ENCODE results near the gene PTDSS2. TPM values are rescaled to one million over a fixed set of nuclear protein-coding genes. Genes with fewer than 3 reads are reported as not detected.

PTDSS2 gene
- total and polyA plus RNA-seq, 4 donors, result 5.1 to 15.6 (median 10.2) TPM

DNA sequence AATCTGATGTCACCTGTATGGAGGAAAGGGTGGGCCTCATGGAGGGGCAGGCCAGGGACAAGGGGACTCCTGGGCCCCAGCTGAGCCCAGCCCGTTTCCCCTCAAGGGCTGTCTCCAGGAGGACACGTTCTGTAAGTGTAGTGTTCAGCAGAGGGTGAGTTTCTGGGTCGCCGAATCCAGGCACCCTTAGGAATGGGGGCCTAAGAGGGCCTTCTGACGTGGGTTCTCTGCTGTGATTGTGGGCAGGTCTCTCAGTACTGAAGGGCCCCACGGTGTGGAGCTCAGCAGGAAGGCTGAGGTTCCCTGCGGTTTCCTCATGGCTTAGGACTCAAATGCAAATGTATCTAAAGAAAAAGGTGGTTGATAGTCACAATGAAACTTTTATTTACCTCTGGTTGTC, 6.5 kb downstream of the PTDSS2 start:
- peaks cover 4 to 32% (median 9%) of the 10 kb centered on the region in 4 donors for H3K36me3 ChIP-seq (ENCODE audit: control insufficient read depth in 4 of 4, insufficient read depth in 3 of 4, low read depth in 1 of 4, low read length in 3 of 4)
- H3K4me3 ChIP-seq (ENCODE audit: low read depth in 1 of 3, low read length in 3 of 3), result no peak overlapping the region
- H3K27me3 ChIP-seq (ENCODE audit: control insufficient read depth in 4 of 4, insufficient read depth in 4 of 4, low read length in 3 of 4), result no peaks in the 10 kb centered on the region
- H3K4me1 ChIP-seq (ENCODE audit: control insufficient read depth in 4 of 4, insufficient read depth in 4 of 4, low read length in 3 of 4), result peaks cover under 1 to 5% (median 2%) of the 10 kb centered on the region in 4 donors
- H3K27ac ChIP-seq (ENCODE audit: low read depth in 1 of 2, low read length in 2 of 2), result no peak overlapping the region
- no peak for TF ChIP-seq RXRA (IDR thresholded peaks at IDR 0.05)
- TF ChIP-seq NR2F2 (IDR thresholded peaks at IDR 0.05), result no peak
- WGBS, result 80% methylated on average over 7 of the region's 7 CpGs
- no peaks in the 10 kb centered on the region for H3K9me3 ChIP-seq (ENCODE audit: control insufficient read depth in 4 of 4, low read length in 3 of 4)
- no peak for DNase-seq (ENCODE audit: low spot score)
- no peak overlapping the region for H3K9ac ChIP-seq (ENCODE audit: low read depth in 1 of 2, low read length in 2 of 2)

DNA sequence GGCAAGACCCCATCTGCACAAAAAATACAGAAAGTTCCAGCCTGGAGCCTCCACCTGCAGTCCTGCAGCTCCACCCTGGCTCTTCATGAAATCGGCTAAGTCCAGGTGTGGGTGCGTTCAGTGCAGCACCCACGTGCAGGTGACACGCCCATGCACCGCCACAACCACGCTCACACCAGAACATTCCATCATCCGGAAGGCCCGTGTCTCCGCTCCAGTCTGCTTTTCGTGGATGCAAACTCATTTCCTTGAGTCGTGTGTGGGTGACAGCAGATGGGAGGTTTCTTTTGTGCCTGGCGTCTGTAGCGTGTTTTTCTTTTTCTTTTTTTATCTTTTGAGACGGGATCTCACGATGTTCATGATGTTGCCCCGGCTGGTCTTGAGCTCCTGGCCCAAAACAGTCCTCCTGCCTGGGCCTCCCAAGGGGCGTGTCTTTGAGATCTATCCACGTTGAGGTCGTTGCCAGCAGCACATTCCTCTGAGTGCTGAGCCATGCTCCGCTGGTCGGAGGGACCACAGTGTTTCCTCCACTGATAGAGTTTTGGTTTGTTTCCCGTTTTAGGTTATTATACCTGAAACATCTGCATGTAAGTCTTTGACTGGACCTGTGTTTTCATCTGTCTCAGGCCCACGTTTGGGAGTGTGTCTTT, 7.2 kb downstream of the PTDSS2 start:
- Histone ChIP-seq H3K27ac (ENCODE audit: low read depth in 1 of 2, low read length in 2 of 2) (no peak overlapping the region), H3K9ac (ENCODE audit: low read depth in 1 of 2, low read length in 2 of 2) (no peak overlapping the region), H3K27me3 (ENCODE audit: control insufficient read depth in 4 of 4, insufficient read depth in 4 of 4, low read length in 3 of 4) (no peaks in the 10 kb centered on the region), H3K9me3 (ENCODE audit: control insufficient read depth in 4 of 4, low read length in 3 of 4) (no peaks in the 10 kb centered on the region), H3K4me1 (ENCODE audit: control insufficient read depth in 4 of 4, insufficient read depth in 4 of 4, low read length in 3 of 4) (peaks cover 0 to 2% (median 0%) of the 10 kb centered on the region in 4 donors), H3K36me3 (ENCODE audit: control insufficient read depth in 4 of 4, insufficient read depth in 3 of 4, low read depth in 1 of 4, low read length in 3 of 4) (peaks cover 4 to 32% (median 8%) of the 10 kb centered on the region in 4 donors), H3K4me3 (ENCODE audit: low read depth in 1 of 3, low read length in 3 of 3) (no peak overlapping the region)
- 83% methylated on average over 23 of the region's 23 CpGs for WGBS
- no peak for DNase-seq (ENCODE audit: low spot score)
- no peak for TF ChIP-seq RAD21 (IDR thresholded peaks at IDR 0.05)
- TF ChIP-seq NR2F2 (IDR thresholded peaks at IDR 0.05), result no peak
- no peak for TF ChIP-seq REST (IDR thresholded peaks at IDR 0.05)
- no peak for TF ChIP-seq FOXA1 (IDR thresholded peaks at IDR 0.05)
- no peak for TF ChIP-seq HNF4G (IDR thresholded peaks at IDR 0.05)
- no peak for TF ChIP-seq SP1 (IDR thresholded peaks at IDR 0.05)
- TF ChIP-seq FOXA2 (IDR thresholded peaks at IDR 0.05), result no peak
- TF ChIP-seq ATF3 (IDR thresholded peaks at IDR 0.05), result no peak
- TF ChIP-seq RXRA (IDR thresholded peaks at IDR 0.05), result no peak
- TF ChIP-seq EGR1 (IDR thresholded peaks at IDR 0.05; ENCODE audit: low read depth in 2 of 2), result no peak
- TF ChIP-seq TAF1 (conservative IDR thresholded peaks at IDR 0.05), result no peak
- no peak for TF ChIP-seq YY1 (IDR thresholded peaks at IDR 0.05)
- no peak for TF ChIP-seq CTCF (IDR thresholded peaks at IDR 0.05; ENCODE audit: low read depth, low read length, missing input control)
- no peak for TF ChIP-seq ZBTB33 (IDR thresholded peaks at IDR 0.05)
- no peak for TF ChIP-seq JUND (IDR thresholded peaks at IDR 0.05)
- no peak for TF ChIP-seq HNF4A (conservative IDR thresholded peaks at IDR 0.05)
